Keratinocyte (primary cell): ENCODE measurements around the gene ETV3.

Source experiments
- CTCF ChIP-seq, 3 experiments: IDR thresholded peaks in 1 of 3; conservative IDR thresholded peaks in 1 of 3; optimal IDR thresholded peaks in 1 of 3; 2 replicates in 2 of 3; 3 replicates in 1 of 3; pipeline versions ENCODE3 to v1.5.1; 2011; ENCODE audit warnings: low read length in 3 of 3, mild to moderate bottlenecking in 3 of 3, moderate library complexity in 2 of 3, control low read depth in 1 of 3, inconsistent platforms in 1 of 3; ENCODE audit not compliant: insufficient read depth in 2 of 3; ENCODE audit errors: extremely low read depth in 1 of 3
- EZH2 ChIP-seq: IDR thresholded peaks from one replicate; pipeline ENCODE4 v1.6.1; 2012; ENCODE audit warnings: inconsistent platforms, mild to moderate bottlenecking, low read length, moderate library complexity

DNA sequence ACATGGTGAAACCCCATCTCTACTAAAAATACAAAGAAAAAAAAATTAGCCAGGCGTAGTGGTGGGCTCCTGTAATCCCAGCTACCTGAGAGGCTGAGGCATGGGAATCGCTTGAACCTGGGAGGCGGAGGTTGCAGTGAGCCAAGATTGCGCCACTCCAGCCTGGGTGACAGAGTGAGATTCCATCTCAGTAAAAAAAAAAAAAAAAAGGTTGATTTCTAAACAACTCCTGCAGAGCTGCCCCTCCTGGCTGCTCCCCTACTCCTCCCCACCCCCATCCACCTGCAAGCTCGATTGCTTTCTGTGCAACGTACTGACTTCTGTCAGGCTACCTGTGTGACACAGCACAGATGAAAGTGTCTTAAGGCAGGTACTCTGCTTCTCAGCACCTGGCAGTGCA lies 51.9 kb downstream of the ETV3 start:
- no peak for TF ChIP-seq CTCF (optimal IDR thresholded peaks at IDR 0.05 in 1 of 3, IDR thresholded peaks at IDR 0.05 in 1 of 3, conservative IDR thresholded peaks at IDR 0.05 in 1 of 3; ENCODE audit: extremely low read depth in 1 of 3, insufficient read depth in 2 of 3, low read length in 3 of 3)
- TF ChIP-seq EZH2: no peak
